PC-3 (cell line): Measurements from ENCODE around the gene PRLR.

Source experiments
- EZH2 ChIP-seq: fragments of 300-600 bp; sonication (generic); IDR thresholded peaks from one replicate; pipeline ENCODE4 v1.6.1; 2017; ENCODE audit warnings: antibody characterized with exemption, mild to moderate bottlenecking, low read length; ENCODE audit not compliant: unreplicated experiment
- EZH2phosphoT487 ChIP-seq: fragments of 300-600 bp; sonication (generic); IDR thresholded peaks from 2 replicates; pipeline ENCODE4 v1.6.1; 2018; ENCODE audit warnings: mild to moderate bottlenecking, antibody characterized with exemption, low read length, borderline replicate concordance
- TF ChIP-seq, protein P1 (sequence below): fragments of 300-600 bp; sonication (generic); conservative IDR thresholded peaks from 2 replicates; pipeline ENCODE4 v1.5.1; 2017; ENCODE audit warnings: antibody characterized with exemption, low read depth, mild to moderate bottlenecking, low read length

- TF ChIP-seq, protein P1, sequence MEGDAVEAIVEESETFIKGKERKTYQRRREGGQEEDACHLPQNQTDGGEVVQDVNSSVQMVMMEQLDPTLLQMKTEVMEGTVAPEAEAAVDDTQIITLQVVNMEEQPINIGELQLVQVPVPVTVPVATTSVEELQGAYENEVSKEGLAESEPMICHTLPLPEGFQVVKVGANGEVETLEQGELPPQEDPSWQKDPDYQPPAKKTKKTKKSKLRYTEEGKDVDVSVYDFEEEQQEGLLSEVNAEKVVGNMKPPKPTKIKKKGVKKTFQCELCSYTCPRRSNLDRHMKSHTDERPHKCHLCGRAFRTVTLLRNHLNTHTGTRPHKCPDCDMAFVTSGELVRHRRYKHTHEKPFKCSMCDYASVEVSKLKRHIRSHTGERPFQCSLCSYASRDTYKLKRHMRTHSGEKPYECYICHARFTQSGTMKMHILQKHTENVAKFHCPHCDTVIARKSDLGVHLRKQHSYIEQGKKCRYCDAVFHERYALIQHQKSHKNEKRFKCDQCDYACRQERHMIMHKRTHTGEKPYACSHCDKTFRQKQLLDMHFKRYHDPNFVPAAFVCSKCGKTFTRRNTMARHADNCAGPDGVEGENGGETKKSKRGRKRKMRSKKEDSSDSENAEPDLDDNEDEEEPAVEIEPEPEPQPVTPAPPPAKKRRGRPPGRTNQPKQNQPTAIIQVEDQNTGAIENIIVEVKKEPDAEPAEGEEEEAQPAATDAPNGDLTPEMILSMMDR = no peak
- TF ChIP-seq EZH2phosphoT487 (no peak), EZH2 (no peak)
Measured at GRCh38 chr5:35162848-35163709, 67.2 kb downstream of the PRLR start.
